Suppressor macrophage treated with lipopolysaccharide for 1 hour (primary cell): ENCODE measurements around the gene ALG2.
"Not testable (repeated sequence)": the region's sequence is repeated elsewhere in the genome, so short reads cannot be mapped to it uniquely, and the experiment has no call there.

Experiments used
- DNase-seq, 3 donors: peaks; one replicate each; pipeline ENCODE4 v3.0.0-alpha.2; 2020 to 2022

ALG2 gene

GRCh38 chr9:99237849-99238248 lies 16.1 kb upstream of the ALG2 start:
- not testable (repeated sequence) for DNase-seq

GRCh38 chr9:99237356-99237755 lies 15.6 kb upstream of the ALG2 start:
- no peak for DNase-seq

GRCh38 chr9:99235926-99236634 lies 14.3 kb upstream of the ALG2 start:
- DNase-seq, result no peak

- DNase-seq, result no peak
Measured at GRCh38 chr9:99235069-99235468, 13.3 kb upstream of the ALG2 start.

- no peak for DNase-seq
Measured at GRCh38 chr9:99234618-99235017, 12.9 kb upstream of the ALG2 start.

- peak; percentile 54 to 71 (median 58) for DNase-seq
Measured at GRCh38 chr9:99231711-99232110, 10.0 kb upstream of the ALG2 start.

GRCh38 chr9:99230206-99230605 lies 8.5 kb upstream of the ALG2 start:
- DNase-seq, result no peak

GRCh38 chr9:99226054-99226453 lies 4.3 kb upstream of the ALG2 start:
- no peak for DNase-seq

- peak in 2 of 3 donors; percentile 24 to 33 for DNase-seq
Measured at GRCh38 chr9:99224445-99224844, 2.7 kb upstream of the ALG2 start.

GRCh38 chr9:99222416-99223270 lies 901 bp upstream of the ALG2 start:
- peak in 2 of 3 donors; percentile 58 to 61 for DNase-seq

GRCh38 chr9:99221266-99221620 lies 499 bp downstream of the ALG2 start:
- peak; percentile 35 to 57 (median 49) for DNase-seq

GRCh38 chr9:99220011-99220410 lies 1.7 kb downstream of the ALG2 start:
- peak; percentile 28 to 82 (median 73) for DNase-seq

GRCh38 chr9:99216073-99216472 lies 5.7 kb downstream of the ALG2 start:
- DNase-seq, result no peak

- no peak for DNase-seq
Measured at GRCh38 chr9:99213197-99213596, 8.5 kb downstream of the ALG2 start.

- no peak for DNase-seq
Measured at GRCh38 chr9:99211746-99212145, 10.0 kb downstream of the ALG2 start.

- no peak for DNase-seq
Measured at GRCh38 chr9:99210572-99210971, 11.2 kb downstream of the ALG2 start.

- DNase-seq, result no peak
Measured at GRCh38 chr9:99201603-99202002, 20.1 kb downstream of the ALG2 start.

GRCh38 chr9:99199938-99200539 lies 21.7 kb downstream of the ALG2 start:
- no peak for DNase-seq

GRCh38 chr9:99197987-99198386 lies 23.8 kb downstream of the ALG2 start:
- no peak for DNase-seq

GRCh38 chr9:99197124-99197630 lies 24.6 kb downstream of the ALG2 start:
- DNase-seq, result no peak

GRCh38 chr9:99196484-99196883 lies 25.3 kb downstream of the ALG2 start:
- not testable (repeated sequence) for DNase-seq

- no peak for DNase-seq
Measured at GRCh38 chr9:99193466-99193821, 28.3 kb downstream of the ALG2 start.

GRCh38 chr9:99192786-99193465 lies 28.8 kb downstream of the ALG2 start:
- peak in 1 of 3 donors; percentile 29 for DNase-seq
